ENCODE measurements around the gene MRPS11. TPM values are rescaled to one million over a fixed set of nuclear protein-coding genes. Genes with fewer than 3 reads are reported as not detected.

The MRPS11 gene
- total and polyA plus RNA-seq, 10 of the 15 experiments (the other 5 are each of a cell fraction or from before 2014, with no cell fraction given): 37.1 to 148 (median 68.7) TPM

DNA sequence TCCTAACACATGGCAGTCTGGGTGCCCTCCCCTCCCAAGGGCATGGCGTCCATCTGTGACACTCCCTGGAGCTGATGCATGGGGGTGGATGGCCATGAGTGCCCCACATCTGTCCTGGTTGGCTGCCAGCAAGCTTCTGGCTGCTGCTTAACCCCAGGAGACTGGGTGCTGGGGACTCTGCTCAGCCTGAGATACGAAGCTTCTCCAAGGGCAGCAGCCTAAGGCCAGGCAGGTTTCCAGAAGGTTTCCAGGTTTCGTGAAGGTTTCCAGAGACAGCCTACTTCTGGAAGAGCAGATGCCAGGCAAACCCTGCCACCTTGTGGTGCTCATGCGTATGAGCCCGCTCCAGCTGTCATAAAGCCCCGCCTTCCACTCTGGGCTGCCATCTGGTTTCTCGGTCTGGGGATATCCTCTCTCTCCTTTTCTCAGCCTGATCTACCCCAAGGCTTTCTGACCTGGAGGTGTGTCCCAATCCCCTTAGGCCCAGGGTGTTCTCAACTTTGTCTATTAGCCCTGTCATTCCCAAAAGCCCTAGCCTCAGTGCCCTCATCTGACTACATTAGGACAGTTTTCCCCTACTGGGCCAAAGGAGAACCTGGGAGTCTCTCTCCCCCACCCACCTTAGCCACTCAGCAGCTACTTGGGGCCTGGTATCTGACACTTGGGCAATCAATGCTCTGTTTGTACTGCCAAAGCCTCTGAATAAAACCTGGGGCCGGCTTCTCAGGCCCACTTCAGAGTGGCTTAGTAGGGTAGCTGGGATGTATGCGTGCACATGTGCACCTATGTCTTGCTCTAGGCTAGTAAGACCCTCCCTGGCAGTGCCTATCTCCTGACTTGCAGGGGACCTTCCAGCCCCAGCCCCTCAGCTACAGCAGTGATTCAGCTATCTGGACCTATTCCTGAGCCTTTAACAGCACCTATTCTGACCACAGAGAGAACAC is 12.4 kb upstream of the MRPS11 start (continued):
- TF ChIP-seq, protein P1, sequence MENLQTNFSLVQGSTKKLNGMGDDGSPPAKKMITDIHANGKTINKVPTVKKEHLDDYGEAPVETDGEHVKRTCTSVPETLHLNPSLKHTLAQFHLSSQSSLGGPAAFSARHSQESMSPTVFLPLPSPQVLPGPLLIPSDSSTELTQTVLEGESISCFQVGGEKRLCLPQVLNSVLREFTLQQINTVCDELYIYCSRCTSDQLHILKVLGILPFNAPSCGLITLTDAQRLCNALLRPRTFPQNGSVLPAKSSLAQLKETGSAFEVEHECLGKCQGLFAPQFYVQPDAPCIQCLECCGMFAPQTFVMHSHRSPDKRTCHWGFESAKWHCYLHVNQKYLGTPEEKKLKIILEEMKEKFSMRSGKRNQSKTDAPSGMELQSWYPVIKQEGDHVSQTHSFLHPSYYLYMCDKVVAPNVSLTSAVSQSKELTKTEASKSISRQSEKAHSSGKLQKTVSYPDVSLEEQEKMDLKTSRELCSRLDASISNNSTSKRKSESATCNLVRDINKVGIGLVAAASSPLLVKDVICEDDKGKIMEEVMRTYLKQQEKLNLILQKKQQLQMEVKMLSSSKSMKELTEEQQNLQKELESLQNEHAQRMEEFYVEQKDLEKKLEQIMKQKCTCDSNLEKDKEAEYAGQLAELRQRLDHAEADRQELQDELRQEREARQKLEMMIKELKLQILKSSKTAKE (IDR thresholded peaks at IDR 0.05; ENCODE audit: low read depth, poor library complexity, severe bottlenecking): no peak
- TF ChIP-seq ZNF207 (IDR thresholded peaks at IDR 0.05; ENCODE audit: borderline replicate concordance) (no peak), POLR2A (IDR thresholded peaks at IDR 0.05; ENCODE audit: low read depth, low read length) (peak; percentile 49), MYC (IDR thresholded peaks at IDR 0.05; ENCODE audit: insufficient read depth, insufficient read length, insufficient replicate concordance, low read length, severe bottlenecking) (no peak), NR2C1 (IDR thresholded peaks at IDR 0.05) (no peak), NFYB (IDR thresholded peaks at IDR 0.05; ENCODE audit: insufficient read depth, low read depth, low read length) (no peak), YBX1 (IDR thresholded peaks at IDR 0.05) (no peak), BACH1 (IDR thresholded peaks at IDR 0.05; ENCODE audit: borderline replicate concordance) (no peak), NRF1 (conservative IDR thresholded peaks at IDR 0.05; ENCODE audit: low read depth, low read length) (no peak), WRNIP1 (IDR thresholded peaks at IDR 0.05; ENCODE audit: borderline replicate concordance, low read depth, low read length) (no peak), POLR2AphosphoS2 (IDR thresholded peaks at IDR 0.05; ENCODE audit: low read depth, low read length) (no peak), ZZZ3 (IDR thresholded peaks at IDR 0.05; ENCODE audit: control insufficient read depth, insufficient read length, low read depth) (no peak), NFIC (IDR thresholded peaks at IDR 0.05; ENCODE audit: low read depth, low read length) (no peak), IKZF2 (IDR thresholded peaks at IDR 0.05) (no peak), RAD21 (IDR thresholded peaks at IDR 0.05; ENCODE audit: insufficient read depth, low read depth, low read length) (0 out of 2 replicates have a peak, but pooled peaks have one; percentile 8)
- TF ChIP-seq, protein P2, sequence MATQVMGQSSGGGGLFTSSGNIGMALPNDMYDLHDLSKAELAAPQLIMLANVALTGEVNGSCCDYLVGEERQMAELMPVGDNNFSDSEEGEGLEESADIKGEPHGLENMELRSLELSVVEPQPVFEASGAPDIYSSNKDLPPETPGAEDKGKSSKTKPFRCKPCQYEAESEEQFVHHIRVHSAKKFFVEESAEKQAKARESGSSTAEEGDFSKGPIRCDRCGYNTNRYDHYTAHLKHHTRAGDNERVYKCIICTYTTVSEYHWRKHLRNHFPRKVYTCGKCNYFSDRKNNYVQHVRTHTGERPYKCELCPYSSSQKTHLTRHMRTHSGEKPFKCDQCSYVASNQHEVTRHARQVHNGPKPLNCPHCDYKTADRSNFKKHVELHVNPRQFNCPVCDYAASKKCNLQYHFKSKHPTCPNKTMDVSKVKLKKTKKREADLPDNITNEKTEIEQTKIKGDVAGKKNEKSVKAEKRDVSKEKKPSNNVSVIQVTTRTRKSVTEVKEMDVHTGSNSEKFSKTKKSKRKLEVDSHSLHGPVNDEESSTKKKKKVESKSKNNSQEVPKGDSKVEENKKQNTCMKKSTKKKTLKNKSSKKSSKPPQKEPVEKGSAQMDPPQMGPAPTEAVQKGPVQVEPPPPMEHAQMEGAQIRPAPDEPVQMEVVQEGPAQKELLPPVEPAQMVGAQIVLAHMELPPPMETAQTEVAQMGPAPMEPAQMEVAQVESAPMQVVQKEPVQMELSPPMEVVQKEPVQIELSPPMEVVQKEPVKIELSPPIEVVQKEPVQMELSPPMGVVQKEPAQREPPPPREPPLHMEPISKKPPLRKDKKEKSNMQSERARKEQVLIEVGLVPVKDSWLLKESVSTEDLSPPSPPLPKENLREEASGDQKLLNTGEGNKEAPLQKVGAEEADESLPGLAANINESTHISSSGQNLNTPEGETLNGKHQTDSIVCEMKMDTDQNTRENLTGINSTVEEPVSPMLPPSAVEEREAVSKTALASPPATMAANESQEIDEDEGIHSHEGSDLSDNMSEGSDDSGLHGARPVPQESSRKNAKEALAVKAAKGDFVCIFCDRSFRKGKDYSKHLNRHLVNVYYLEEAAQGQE (IDR thresholded peaks at IDR 0.05; ENCODE audit: low read depth, low read length): no peak
- TF ChIP-seq, protein P3, sequence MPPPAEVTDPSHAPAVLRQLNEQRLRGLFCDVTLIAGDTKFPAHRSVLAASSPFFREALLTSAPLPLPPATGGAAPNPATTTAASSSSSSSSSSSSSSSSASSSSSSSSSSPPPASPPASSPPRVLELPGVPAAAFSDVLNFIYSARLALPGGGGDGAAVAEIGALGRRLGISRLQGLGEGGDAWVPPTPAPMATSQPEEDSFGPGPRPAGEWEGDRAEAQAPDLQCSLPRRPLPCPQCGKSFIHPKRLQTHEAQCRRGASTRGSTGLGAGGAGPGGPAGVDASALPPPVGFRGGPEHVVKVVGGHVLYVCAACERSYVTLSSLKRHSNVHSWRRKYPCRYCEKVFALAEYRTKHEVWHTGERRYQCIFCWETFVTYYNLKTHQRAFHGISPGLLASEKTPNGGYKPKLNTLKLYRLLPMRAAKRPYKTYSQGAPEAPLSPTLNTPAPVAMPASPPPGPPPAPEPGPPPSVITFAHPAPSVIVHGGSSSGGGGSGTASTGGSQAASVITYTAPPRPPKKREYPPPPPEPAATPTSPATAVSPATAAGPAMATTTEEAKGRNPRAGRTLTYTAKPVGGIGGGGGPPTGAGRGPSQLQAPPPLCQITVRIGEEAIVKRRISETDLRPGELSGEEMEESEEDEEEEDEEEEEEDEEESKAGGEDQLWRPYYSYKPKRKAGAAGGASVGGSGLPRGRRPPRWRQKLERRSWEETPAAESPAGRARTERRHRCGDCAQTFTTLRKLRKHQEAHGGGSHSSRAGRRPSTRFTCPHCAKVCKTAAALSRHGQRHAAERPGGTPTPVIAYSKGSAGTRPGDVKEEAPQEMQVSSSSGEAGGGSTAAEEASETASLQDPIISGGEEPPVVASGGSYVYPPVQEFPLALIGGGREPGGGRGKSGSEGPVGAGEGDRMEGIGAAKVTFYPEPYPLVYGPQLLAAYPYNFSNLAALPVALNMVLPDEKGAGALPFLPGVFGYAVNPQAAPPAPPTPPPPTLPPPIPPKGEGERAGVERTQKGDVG (CRISPR knock-in tag; IDR thresholded peaks at IDR 0.05): no peak
- TF ChIP-seq, protein P4, sequence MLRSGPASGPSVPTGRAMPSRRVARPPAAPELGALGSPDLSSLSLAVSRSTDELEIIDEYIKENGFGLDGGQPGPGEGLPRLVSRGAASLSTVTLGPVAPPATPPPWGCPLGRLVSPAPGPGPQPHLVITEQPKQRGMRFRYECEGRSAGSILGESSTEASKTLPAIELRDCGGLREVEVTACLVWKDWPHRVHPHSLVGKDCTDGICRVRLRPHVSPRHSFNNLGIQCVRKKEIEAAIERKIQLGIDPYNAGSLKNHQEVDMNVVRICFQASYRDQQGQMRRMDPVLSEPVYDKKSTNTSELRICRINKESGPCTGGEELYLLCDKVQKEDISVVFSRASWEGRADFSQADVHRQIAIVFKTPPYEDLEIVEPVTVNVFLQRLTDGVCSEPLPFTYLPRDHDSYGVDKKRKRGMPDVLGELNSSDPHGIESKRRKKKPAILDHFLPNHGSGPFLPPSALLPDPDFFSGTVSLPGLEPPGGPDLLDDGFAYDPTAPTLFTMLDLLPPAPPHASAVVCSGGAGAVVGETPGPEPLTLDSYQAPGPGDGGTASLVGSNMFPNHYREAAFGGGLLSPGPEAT (IDR thresholded peaks at IDR 0.05; ENCODE audit: low read depth): no peak
